HG02840 (cell line): ENCODE results near the gene GRK5.

Experiments used
- ATAC-seq: cut with Tn5 transposase; IDR thresholded peaks from one replicate; pipeline ENCODE4 v1.9.1; 2021; ENCODE audit warnings: mild to moderate bottlenecking, moderate library complexity, moderate number of reproducible peaks; ENCODE audit not compliant: unreplicated experiment, low FRiP score

The GRK5 gene

DNA sequence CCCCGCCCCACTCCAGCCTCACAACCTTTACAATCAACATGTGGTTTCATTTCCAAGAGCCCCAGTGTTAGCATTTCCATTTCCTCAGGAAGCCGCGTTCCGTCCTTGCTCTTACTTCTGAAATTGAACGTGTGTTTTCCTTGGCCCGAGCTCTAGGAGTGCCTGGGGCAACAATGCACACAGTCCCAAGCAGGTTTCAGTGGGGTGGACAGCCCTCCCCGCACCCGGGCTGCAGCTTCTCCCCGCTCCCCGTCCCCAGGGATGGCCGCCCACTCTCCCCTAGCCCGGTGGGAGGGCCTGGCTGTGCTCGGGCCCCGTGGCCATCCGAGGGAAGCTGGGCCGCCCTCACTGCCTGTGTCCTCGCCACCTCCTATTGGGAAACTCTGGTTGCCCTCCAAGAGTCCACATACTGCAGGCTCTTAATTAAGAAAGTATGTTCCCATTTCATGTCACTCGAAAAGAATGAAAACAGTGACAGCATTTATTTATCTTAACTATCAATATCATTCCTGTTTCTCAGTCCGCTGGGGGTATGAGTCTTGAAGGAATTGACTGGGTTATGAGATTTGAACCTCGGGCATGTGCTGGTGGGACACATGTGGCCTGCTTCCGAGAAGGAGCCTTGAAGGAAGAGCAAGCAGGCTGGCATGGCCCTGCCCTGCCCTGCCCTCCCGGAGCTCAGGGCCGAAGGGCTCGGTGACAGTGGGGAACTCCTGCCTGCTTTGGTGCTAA, 163.8 kb downstream of the GRK5 start:
- ATAC-seq = no peak

DNA sequence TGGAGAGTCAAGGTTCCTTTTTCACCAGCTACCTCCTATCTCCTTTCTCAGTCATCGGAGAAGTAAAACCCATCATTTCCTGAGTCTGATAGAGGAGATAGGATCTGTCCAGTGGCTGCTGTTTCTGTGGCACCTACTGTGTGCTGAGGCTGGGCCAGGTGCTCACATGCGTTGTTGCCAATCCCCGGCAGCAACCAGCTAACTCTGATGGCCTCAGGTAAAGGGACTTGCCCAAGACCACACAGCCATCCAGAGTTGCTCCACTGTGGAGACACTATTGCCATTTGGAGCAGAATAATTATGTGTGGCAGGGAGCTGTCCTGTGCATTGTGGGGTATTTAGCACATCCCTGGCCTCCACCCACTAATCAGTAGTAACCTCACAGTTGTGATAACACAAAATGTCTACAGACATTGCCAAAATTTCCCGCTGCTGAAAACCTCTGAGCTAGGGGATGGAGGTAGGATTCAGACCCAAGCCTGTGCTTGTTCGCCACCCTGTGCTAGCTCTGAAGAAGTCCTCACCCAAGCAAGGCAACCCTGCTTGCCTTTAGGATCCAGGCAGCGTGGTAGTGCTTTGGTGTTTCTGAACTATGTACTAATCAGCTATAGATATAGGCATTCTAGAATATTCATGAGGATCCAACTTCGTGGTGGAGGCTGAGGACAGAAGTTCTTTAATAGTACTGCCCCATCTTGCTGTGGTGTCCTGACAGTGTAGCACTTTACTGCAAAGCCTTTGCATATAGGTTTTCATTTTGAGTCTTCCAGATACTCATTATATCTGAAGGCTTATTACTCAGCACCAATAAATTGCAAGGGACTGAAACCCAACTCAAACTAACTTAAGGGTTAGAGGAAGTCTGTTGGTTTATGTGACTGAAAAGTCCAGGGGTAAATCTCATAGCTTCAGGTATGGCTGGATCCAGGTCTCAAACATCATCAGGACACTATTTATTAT, 164.6 kb downstream of the GRK5 start:
- peak; percentile 55 for ATAC-seq

DNA sequence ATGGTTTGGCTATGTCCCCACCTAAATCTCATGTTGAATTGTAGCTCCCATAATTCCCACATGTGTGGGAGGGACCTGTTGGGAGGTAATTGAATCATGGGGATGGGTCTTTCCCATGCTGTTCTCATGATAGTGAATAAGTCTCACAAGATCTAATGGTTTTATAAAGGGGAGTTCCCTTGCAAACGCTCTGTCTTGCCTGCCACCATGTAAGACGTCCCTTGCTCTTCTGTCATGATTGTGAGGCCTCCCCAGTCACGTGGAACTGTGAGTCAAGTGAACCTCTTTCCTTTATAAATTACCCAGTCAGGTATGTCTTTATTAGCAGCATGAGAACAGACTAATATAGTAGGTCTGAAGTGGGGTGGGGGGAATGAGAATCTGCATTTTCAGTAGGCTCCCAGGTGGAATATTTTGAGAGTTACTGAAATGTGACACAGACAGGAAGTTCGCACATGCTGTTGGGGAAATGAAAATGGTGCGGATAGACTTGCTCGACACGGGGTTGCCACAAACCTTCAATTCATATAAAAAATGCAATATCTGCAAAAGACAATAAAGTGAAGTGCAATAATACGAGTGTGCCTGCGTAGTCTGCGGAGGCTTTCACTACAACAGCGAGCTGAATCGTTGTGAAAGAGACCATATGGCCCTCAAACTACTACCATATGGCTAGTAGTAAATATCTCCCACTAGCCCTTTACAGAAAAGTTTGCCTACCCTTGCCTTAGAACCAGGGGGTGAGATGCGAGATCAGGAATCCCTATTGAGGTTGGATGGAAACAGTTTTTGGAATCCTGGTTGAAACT, 166.1 kb downstream of the GRK5 start:
- ATAC-seq = no peak

DNA sequence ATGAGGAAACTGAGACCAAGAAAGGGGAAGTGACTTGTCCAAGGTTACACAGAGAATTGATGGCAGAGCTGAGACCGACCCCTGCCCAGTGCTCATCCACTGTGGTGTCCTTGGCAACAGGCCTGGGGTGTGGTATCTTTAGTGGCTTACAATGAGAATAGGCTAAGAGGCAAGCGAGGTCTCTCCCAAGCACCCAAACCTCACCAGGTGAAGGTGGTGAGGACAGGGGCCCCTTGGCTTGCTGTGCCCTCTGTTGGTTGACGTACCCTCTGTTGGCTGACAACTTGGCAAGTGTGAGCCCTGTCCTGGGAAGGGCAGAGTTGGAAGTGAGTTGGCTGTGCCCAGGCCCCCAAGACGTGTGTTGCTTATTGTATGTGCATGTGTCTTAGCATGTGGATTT, 166.9 kb downstream of the GRK5 start:
- no peak for ATAC-seq

DNA sequence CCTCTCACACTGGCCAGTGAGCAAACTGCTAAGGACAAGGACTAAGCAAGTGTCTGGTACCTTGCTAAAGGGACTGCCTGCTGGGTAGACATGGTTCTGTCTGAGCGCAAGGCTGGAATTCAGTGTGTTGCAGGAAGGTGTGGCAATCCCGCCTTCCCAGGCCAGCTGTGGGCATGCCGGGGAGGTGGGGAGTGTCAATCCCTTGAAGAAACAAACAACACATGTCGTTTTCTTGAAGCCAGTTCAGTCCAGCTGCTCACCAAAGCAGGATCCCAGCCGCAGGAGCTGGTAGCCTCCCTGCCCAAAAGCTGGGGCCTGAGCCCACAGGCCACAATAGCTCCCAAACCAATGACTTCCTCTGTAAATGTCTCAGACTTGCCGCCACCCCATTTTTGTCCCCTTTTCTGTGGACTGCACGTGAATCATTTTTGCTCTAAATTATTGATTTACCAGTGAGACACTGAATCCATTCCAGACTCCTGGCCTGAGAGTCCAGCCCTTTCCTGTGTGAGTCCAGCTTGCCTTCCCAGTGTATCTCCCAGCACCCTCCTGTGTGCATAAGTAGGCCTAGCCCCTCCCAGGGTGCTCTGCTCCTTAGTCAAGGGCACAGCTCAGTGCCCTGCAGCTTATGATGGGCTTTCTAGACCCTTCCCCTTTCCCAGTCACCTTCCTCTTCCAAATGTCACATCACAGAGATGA, 168.4 kb downstream of the GRK5 start:
- no peak for ATAC-seq

DNA sequence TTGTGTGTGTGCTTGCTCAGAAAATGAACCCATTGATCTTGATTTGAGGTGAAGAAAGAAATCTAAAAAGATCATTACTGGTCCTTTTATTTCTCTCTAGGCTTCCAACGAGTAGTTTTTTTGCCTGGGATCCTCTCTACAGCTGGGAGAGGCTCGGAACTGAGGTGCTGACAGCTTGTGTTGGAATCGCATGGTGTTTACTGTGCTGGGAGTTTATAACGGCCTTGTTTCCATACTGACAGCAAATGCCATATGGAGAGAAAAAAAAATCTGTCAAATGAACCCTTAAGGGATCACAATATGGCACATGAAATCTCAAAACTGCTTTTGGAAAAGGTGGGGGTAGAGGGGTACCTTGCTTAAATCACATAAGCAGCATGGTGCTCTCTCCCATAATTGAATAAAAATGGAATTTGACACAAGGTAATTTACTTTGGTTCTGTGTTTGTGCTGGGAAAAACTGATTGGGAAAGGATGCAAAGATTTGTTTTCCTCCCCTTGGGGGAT, 170.1 kb downstream of the GRK5 start:
- ATAC-seq = no peak

DNA sequence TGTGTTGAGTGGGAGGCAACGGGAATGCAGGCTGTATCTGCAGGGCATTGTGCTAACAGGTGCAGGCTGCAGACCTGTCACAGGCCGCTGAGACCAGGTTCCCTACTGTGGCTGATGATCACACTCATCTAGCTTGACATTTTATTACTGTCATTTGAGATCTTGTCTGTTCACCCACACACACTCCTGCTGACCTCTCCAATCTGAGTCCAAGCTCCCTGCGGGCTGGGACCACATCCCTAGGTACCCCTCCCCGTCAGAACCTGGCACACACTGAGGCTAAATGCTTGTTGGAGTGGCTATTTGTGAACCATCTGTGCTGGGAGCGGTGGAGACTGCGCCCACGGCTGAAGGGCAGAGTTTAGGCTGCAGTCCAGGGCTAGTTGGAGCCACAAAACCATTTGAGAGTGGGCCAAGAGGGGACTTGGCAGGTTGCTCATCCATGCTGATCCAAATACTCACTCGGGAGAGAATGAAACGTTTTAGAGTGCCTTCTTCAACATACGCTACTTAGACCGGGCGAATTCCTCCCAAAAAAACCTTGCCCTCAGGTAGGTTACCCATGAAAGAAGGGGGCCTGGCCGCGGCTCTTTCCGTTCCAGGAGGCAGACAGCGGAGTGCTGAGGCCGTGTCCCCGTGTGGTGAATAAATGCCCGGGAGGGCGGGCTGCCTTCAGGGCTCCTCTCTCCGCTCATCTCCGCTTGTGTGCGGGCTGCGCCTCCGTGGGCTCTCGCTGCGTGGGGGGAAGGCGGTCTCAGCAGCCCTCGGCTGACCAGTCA, 170.8 kb downstream of the GRK5 start:
- ATAC-seq = no peak

DNA sequence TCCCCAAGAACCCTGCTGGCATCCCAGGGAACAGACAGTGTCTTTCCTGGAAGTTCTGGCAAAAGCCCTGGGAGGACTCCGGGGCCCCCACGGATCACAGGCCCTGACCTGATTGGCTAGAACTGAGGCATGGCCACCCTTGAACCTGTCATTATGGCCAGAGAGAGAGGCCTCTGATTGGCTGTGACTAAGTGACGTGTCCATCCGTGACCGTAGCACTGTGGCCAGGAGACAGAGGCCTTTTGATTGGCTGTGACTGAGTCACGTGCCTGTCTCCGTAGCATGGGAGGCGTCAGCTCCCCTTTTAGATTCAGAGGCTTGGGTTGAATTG, 171.3 kb downstream of the GRK5 start:
- ATAC-seq = no peak

DNA sequence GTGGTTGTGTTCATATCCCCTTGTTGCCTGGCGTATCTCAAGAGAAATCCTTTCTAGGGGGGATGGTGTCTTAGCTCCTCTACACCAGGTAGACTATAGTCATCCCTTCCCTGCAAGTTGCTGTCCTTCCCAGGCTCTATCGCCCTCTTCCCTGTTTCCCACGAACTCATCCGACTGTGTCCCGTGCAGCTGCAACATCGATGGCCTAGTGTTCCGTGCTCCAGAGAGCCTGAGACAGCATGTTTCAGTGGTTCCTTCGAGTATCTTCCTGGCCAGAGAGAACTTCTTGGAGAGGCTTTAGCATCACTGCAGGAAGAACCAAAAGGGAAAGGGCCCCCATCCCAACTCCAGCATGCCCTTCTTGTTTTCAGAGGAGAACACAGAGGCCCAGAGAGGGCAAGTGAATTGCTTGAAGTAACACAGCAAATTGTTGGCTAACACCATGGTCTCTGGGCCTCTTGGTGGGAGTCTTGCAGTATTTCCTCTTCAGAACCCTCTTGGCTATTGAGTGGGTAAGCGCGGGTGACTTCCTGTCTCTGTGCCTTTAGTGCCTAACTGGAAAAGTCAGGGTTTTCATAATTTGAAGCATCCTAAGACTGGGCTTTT, 172.2 kb downstream of the GRK5 start:
- no peak for ATAC-seq

DNA sequence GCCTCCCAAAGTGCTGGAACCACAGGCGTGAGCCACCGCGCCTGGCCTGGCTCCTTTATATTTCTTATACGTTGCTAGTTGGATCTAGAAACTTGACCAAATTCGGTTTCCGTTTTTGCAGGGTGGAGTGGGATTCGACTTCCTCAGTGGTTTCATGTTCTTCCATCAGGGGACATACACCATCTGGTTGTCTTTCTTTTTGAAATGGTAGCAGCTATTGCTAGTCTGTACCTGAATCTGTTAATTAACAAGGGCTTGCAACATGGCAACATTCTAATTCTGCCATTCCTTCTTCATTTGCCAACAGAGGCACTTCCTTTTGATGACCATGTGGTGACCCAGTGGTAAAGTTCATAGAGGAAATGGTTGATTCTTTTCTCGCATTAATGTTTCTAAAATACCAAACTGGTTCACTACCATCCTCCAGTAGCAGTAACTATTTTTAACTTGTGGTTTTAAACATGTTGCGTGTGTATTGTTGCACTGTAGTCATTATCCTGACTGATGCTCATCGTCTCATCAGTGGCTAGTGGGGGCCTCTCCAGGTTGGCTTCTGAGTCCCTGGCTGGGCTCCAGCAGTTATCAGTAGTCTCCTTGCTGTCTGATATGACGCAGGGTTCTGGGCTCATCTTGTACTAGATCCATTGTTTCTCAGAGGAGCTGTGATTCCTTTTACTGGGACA, 175.9 kb downstream of the GRK5 start:
- ATAC-seq = no peak

DNA sequence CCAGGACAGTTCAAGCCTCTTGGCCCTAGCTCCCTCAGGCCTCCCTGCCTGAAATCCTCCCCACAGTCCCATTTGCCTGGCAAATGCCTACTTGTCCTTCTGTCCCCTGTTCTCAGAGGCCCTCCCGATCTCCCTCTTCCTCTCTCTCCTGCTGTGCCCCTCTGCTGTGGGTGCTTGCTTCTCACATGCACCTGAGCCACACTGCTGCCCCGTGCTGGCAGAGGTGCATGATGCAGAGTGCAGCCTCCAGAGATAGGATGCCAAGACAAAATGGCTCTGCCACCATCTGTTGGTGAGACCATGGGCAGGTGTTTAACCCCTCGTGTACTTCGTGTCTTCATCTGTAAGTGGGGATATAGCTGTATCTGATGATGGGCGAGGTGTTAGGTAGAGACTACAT, 176.8 kb downstream of the GRK5 start:
- ATAC-seq = no peak

DNA sequence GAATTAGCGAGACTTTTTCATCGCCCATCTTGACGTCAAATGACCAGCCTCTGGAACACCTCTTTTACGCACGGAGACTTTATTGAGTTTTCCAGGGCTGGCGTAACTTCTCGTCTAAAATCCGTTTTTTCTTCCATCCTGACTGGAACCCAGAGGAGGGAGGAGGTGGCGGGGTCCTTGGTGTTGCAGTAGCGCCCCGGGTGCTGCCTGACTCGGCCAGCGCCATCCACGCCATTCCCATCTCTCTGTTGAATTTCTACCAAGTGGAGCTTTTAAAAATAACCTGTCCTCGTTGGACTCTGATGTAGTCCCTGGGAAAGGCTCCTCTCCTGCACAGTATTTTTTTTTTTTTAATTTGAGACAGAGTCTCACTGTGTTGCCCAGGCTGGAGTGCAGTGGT, 179.3 kb downstream of the GRK5 start:
- ATAC-seq = no peak

DNA sequence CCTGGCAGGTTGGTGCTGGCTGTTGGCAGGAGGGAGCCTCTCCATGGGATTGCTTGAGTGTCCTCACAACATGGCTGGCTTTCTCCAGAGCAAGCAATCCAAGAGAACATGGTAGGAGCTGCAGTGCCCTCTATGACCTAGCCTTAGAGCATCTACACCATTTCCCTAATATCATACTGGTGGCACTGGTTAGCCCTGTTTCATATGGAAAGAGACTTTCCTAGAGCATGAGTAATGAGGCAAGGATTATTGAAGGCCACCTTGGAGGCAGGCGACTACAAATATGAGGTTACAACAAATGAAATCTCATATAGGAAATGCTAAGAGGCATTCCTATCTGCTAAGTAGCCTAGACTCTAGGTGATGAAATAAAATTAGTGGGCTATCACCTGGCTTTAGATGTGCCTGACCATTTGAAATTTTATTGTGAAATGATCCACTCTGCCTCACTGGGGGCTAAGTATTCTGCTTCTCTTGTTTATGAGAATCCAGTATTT, 181.5 kb downstream of the GRK5 start:
- ATAC-seq = no peak

DNA sequence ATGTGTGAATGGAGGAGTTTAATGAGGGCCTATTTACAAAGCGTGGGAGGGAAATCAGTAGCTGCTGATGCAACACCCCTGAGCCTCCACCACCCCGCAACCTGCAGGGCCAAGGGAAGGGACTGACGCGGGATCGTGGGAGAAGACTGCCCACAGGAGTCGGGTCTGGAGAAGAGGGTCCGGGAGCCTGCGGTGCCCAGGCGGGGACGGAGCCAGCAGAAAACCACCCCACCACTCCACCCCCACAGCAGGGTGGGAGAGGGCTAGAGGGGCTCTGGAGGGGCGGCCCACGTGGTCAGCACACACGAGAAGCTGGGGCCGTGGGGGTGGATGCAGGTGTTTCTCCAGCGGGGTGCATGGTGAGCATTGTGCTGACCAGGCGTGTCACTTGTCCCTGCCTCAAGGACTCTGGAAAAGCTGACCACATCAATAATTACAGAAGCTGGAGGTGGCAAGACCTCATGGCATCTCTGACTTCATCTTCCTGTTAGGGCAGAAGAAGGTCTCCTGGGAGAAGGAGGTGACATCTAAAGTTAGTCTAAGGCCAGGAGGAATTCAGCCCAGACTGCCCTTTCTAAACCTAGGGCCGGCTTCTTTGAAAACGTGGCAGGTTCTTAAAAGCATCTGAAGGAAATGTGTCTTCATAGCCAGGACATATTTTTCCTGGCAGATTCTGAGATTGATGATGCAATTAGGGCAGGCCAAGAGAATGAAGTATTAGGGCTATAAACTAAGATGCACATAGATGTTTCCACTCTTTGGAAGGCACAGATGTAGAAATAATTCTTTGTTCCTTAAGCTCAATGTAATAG, 184.3 kb downstream of the GRK5 start:
- ATAC-seq = no peak

DNA sequence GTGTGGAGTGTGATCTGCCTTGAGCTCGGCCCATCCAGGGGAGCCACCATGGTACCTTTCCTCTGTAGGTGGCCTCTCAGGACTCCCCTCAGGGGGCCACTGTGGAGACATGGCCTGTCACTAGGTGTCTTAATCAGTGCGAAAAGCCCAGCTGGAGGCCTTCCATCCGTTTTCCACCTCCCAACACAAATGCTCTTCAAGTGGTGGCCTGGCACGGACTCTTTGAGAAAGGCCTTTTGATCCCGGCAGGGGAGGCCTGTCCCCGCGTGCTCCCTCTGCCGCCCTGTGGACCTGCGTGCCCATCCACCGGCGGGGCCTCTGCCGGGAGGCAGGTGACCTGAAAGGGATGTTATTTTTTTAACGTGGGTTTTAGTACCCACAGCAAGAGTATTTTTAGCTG, 185.6 kb downstream of the GRK5 start:
- ATAC-seq = no peak

DNA sequence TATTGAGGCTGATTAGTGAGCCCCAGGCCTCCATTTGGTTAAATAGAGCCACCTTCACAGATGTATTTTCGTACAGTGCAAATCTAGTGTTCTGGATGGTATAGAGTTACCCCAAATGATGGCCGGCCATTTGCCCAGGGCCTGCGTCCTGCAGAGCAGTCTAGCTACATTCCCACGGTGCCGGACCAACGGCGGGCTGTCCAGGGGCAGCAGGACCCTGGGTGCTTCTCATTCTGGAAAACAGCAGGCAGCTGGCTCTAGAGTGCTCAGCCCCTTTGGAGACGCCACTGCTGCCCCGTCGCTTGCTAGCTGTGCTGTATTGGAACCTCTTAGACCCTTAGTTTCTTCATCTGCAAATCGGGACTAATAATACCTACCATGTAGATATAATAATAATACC, 186.1 kb downstream of the GRK5 start:
- ATAC-seq = no peak

DNA sequence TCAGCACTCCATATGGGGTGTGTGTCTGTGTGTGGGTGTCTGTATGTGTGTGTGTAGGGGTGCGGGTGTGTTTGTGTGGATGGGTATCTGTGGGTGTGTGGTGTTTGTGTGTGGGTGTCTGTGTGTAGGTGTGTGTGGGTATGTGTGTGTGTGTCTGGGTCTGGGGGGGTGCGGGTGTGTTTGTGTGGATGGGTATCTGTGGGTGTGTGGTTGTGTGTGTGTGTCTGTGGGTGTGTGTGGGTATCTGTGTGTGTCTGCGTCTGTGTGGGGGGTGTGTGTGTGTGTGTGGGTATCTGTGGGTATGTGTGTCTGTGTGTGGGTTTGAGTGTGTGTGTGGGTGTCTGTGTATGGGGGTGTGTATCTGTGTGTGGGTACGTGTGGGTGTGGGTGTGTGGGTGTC, 186.5 kb downstream of the GRK5 start:
- no peak for ATAC-seq
